Mesodermal cell (in vitro differentiated cells): Measurements from ENCODE around the gene ARSD. TPM values are rescaled to one million over a fixed set of nuclear protein-coding genes. Genes with fewer than 3 reads are reported as not detected.
"Not testable (repeated sequence)": the region's sequence is repeated elsewhere in the genome, so short reads cannot be mapped to it uniquely, and the experiment has no call there.

Source experiments
- H3K27ac ChIP-seq: 2 replicates; pipeline ENCODE4 v1.7.0; 2013; ENCODE audit warnings: mild to moderate bottlenecking, low read depth, low read length, moderate library complexity; ENCODE audit not compliant: severe bottlenecking
- H3K36me3 ChIP-seq: 2 replicates; pipeline ENCODE4 v1.7.1; 2013; ENCODE audit warnings: mild to moderate bottlenecking, low read length, moderate library complexity; ENCODE audit not compliant: control insufficient read depth, insufficient read depth
- H3K4me1 ChIP-seq: one replicate; pipeline ENCODE4 v1.7.1; 2013; ENCODE audit warnings: mild to moderate bottlenecking, low read length; ENCODE audit not compliant: insufficient read depth, control insufficient read depth, poor library complexity, severe bottlenecking
- H3K4me3 ChIP-seq: 2 replicates; pipeline ENCODE4 v1.7.0; 2013; ENCODE audit warnings: low read length, control low read depth, mild to moderate bottlenecking; ENCODE audit not compliant: insufficient read depth, poor library complexity, severe bottlenecking; ENCODE audit errors: extremely low read depth
- H3K9me3 ChIP-seq: 2 replicates; pipeline ENCODE4 v1.7.1; 2013; ENCODE audit warnings: mild to moderate bottlenecking, low read length, moderate library complexity; ENCODE audit not compliant: control insufficient read depth
- WGBS, 2 experiments: methylation state at CpG; one replicate each; pipeline ENCODE4 v1.1.5; 2013; ENCODE audit warnings: missing lambda C conversion rate in 2 of 2; ENCODE audit not compliant: insufficient coverage in 2 of 2; 5-methylcytosine and 5-hydroxymethylcytosine counted together
- polyA plus RNA-seq, 2 experiments: library from polyadenylated mRNA; stranded (reverse); fragments of 50-300 nt; gene quantifications; one replicate each; pipeline ENCODE4 v1.2.3, GENCODE V29; 2013

Gene ARSD, protein sequence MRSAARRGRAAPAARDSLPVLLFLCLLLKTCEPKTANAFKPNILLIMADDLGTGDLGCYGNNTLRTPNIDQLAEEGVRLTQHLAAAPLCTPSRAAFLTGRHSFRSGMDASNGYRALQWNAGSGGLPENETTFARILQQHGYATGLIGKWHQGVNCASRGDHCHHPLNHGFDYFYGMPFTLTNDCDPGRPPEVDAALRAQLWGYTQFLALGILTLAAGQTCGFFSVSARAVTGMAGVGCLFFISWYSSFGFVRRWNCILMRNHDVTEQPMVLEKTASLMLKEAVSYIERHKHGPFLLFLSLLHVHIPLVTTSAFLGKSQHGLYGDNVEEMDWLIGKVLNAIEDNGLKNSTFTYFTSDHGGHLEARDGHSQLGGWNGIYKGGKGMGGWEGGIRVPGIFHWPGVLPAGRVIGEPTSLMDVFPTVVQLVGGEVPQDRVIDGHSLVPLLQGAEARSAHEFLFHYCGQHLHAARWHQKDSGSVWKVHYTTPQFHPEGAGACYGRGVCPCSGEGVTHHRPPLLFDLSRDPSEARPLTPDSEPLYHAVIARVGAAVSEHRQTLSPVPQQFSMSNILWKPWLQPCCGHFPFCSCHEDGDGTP
- polyA plus RNA-seq (2013, experiment 1 of 2), result 8.7 TPM
- 6.8 TPM for polyA plus RNA-seq (2013, experiment 2 of 2)

- 0 to 1% methylated on average over 4 to 27 of the region's 84 CpGs for WGBS, 2 experiments
- Histone ChIP-seq H3K9me3 (no peaks in the 10 kb centered on the region), H3K36me3 (no peaks in the 10 kb centered on the region), H3K4me3 (peak within 1 kb of the TSS; percentile 42), H3K27ac (peak within 1 kb of the TSS; percentile 97), H3K4me1 (no peaks in the 10 kb centered on the region)
These were observed at the start of gene ARSD for GRCh38 chrX:2928583-2929434. Gene ARSD (minus strand): TSS chrX:2929339. CDS start chrX:2929275, 64 bp downstream.

GRCh38 chrX:2978639-2979038 lies 49.5 kb upstream of the ARSD start:
- not testable (repeated sequence) for H3K27ac ChIP-seq, H3K4me3 ChIP-seq, H3K36me3 ChIP-seq, H3K9me3 ChIP-seq, H3K4me1 ChIP-seq
- 100% methylated on average over 2 of the region's 4 CpGs for WGBS, 2 experiments

- Histone ChIP-seq H3K4me3 (no peak overlapping the region), H3K27ac (no peak overlapping the region), H3K36me3 (no peaks in the 10 kb centered on the region), H3K4me1 (no peaks in the 10 kb centered on the region), H3K9me3 (no peaks in the 10 kb centered on the region)
- no CpG with 5 or more reads among the region's 1 CpG for WGBS, 2 experiments
These were observed 45.8 kb upstream of the ARSD start for GRCh38 chrX:2974961-2975360.

- WGBS, 2 experiments, result 100% methylated on average over 1 to 3 of the region's 6 CpGs
- no peak overlapping the region for H3K27ac ChIP-seq
- H3K4me3 ChIP-seq, result no peak overlapping the region
- H3K36me3 ChIP-seq, result no peaks in the 10 kb centered on the region
- peaks cover 9% of the 10 kb centered on the region for H3K4me1 ChIP-seq
- no peaks in the 10 kb centered on the region for H3K9me3 ChIP-seq
These were observed 43.3 kb upstream of the ARSD start for GRCh38 chrX:2972391-2972790.

DNA sequence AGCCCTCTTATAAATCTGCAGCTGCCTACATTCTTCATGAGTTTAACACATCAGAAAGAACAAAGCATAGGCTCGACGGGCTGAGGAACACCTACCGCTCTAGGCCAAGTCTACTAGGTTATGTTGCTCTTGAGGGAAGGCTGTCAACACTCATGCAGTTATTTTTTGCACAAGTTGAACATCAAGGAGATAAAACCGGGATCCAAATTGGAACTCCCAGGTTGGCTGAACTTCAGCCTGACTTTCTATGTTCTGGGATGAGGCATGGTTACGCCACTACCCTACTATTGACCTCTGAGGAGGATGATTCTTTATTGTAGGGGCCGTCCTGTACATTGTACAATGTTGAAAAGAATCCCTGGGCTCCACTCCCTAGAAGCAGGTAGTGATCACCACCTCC lies 39.9 kb upstream of the ARSD start:
- Histone ChIP-seq H3K4me3 (no peak overlapping the region), H3K4me1 (peaks cover 18% of the 10 kb centered on the region), H3K27ac (no peak overlapping the region), H3K9me3 (no peaks in the 10 kb centered on the region), H3K36me3 (no peaks in the 10 kb centered on the region)
- WGBS, 2 experiments, result 100% methylated on average over 1 of the region's 6 CpGs

DNA sequence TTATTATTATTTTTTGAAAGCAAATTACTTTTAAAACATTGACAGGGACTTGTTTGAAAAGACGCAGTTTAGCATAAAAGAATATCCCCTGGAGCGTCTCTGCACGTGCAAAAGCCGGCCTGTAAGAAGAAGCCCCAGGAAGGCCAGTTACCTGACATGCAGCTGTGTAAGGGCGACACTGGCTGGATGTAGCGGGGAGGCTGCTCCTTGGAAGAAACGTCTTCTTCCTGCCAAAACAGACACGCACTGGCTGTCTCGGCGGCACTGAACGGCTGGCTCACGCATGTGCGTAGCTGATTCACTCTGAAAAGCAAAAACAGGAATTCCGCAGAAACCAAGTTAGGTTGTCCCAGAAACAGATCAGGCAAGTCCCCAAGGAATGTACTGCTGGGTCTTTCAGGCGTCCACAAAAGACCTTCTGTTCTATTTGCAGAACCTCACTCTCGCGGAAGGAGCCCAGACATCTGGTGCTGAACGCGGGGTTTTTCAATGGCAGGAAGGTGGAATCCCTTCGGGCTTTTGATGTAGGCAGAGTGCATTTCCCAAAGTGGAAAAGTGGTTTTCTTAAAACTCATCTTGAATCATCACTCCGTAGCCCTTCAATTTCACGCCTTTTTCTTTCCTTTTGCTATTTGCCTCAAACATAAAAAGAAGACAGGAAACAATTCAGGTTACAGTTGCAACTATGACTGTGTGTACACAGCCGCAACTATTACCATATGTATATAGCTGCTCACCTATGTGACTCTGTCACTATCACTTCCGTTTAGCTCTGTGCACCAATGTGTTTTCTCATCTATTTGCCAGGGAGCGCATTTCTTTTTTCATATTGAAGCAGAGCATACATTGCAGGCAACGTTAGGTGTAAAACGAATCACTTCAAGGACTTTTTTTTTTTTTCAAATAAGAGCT lies 39.1 kb upstream of the ARSD start:
- no peak overlapping the region for H3K4me3 ChIP-seq
- H3K27ac ChIP-seq, result peak overlapping the region; percentile 57
- no peaks in the 10 kb centered on the region for H3K36me3 ChIP-seq
- no peaks in the 10 kb centered on the region for H3K9me3 ChIP-seq
- WGBS, 2 experiments, result 83 to 88% methylated on average over 9 to 18 of the region's 27 CpGs
- peaks cover 18% of the 10 kb centered on the region for H3K4me1 ChIP-seq

GRCh38 chrX:2967584-2967983 lies 38.4 kb upstream of the ARSD start:
- H3K4me1 ChIP-seq, result peaks cover 24% of the 10 kb centered on the region
- 97 to 100% methylated on average over 3 of the region's 14 CpGs for WGBS, 2 experiments
- H3K4me3 ChIP-seq, result no peak overlapping the region
- no peaks in the 10 kb centered on the region for H3K9me3 ChIP-seq
- no peaks in the 10 kb centered on the region for H3K36me3 ChIP-seq
- peak overlapping the region; percentile 57 for H3K27ac ChIP-seq

GRCh38 chrX:2967012-2967411 lies 37.9 kb upstream of the ARSD start:
- H3K9me3 ChIP-seq, result no peaks in the 10 kb centered on the region
- H3K27ac ChIP-seq, result no peak overlapping the region
- WGBS, 2 experiments, result no CpG with 5 or more reads among the region's 3 CpGs
- no peak overlapping the region for H3K4me3 ChIP-seq
- H3K36me3 ChIP-seq, result no peaks in the 10 kb centered on the region
- H3K4me1 ChIP-seq, result peaks cover 28% of the 10 kb centered on the region

- Histone ChIP-seq H3K27ac (no peak overlapping the region), H3K36me3 (no peaks in the 10 kb centered on the region), H3K9me3 (no peaks in the 10 kb centered on the region), H3K4me1 (peaks cover 31% of the 10 kb centered on the region), H3K4me3 (no peak overlapping the region)
- 100% methylated on average over 1 to 2 of the region's 6 CpGs for WGBS, 2 experiments
These were observed 36.8 kb upstream of the ARSD start for GRCh38 chrX:2965965-2966364.
